Keratinocyte (primary cell): ENCODE results near the gene CRYGD. TPM values are rescaled to one million over a fixed set of nuclear protein-coding genes. Genes with fewer than 3 reads are reported as not detected.

ENCODE experiments used
- DNase-seq: peaks from one replicate; pipeline ENCODE4 v3.0.0-alpha.2; 2011; ENCODE audit warnings: low read depth, missing footprints, low spot score
- FAIRE-seq: peaks from 2 replicates; lab custom pipeline; 2011; peaks lifted over from hg19 to GRCh38; lab: Jason Lieb, UNC
- H2AFZ ChIP-seq: 2 replicates; pipeline ENCODE4 v1.6.0; 2012; ENCODE audit warnings: low read length, control low read depth, inconsistent platforms; ENCODE audit not compliant: control insufficient read depth
- H3K27ac ChIP-seq: 2 replicates; pipeline ENCODE4 v1.5.1; 2011; ENCODE audit warnings: low read length; ENCODE audit not compliant: control insufficient read depth, insufficient read depth
- H3K27me3 ChIP-seq: 3 replicates; pipeline ENCODE4 v1.6.0; 2011; ENCODE audit warnings: low read length; ENCODE audit not compliant: control insufficient read depth, insufficient read depth; ENCODE audit errors: extremely low read depth
- H3K36me3 ChIP-seq, 2 experiments: 2 replicates in 1 of 2; 3 replicates in 1 of 2; pipeline ENCODE4 v1.5.1; 2011; ENCODE audit warnings: low read length in 2 of 2, mild to moderate bottlenecking in 1 of 2; ENCODE audit not compliant: control insufficient read depth in 2 of 2, insufficient read depth in 2 of 2; ENCODE audit errors: extremely low read depth in 1 of 2
- H3K4me1 ChIP-seq: 3 replicates; pipeline ENCODE4 v1.5.1; 2011; ENCODE audit warnings: low read length; ENCODE audit not compliant: control insufficient read depth, insufficient read depth; ENCODE audit errors: extremely low read depth
- H3K4me2 ChIP-seq: 3 replicates; pipeline ENCODE4 v1.6.0; 2011; ENCODE audit warnings: low read depth, low read length; ENCODE audit not compliant: control insufficient read depth, insufficient read depth; ENCODE audit errors: extremely low read depth
- H3K4me3 ChIP-seq, 3 experiments: fragments of 200-600 bp in 1 of 3; sonication (generic) in 1 of 3; 2 replicates in 2 of 3; 3 replicates in 1 of 3; pipeline ENCODE4 v1.5.1; 2011 to 2016; ENCODE audit warnings: low read length in 3 of 3, mild to moderate bottlenecking in 3 of 3, control low read depth in 2 of 3, inconsistent platforms in 1 of 3, low read depth in 1 of 3, mixed read lengths in 1 of 3, mixed run types in 1 of 3, moderate library complexity in 1 of 3; ENCODE audit not compliant: control insufficient read depth in 2 of 3, insufficient read depth in 2 of 3; ENCODE audit errors: extremely low read depth in 1 of 3
- H3K79me2 ChIP-seq: 2 replicates; pipeline ENCODE4 v1.6.0; 2012; ENCODE audit warnings: low read length; ENCODE audit not compliant: control insufficient read depth, insufficient read depth
- H3K9ac ChIP-seq: 3 replicates; pipeline ENCODE4 v1.6.0; 2011; ENCODE audit warnings: low read length; ENCODE audit not compliant: control insufficient read depth, insufficient read depth; ENCODE audit errors: extremely low read depth
- H3K9me1 ChIP-seq: 3 replicates; pipeline ENCODE4 v1.6.0; 2011; ENCODE audit warnings: low read length; ENCODE audit not compliant: control insufficient read depth, insufficient read depth; ENCODE audit errors: extremely low read depth
- H3K9me3 ChIP-seq: 2 replicates; pipeline ENCODE4 v1.5.1; 2012; ENCODE audit warnings: low read depth, low read length; ENCODE audit not compliant: control insufficient read depth
- H4K20me1 ChIP-seq: 3 replicates; pipeline ENCODE4 v1.6.0; 2011; ENCODE audit warnings: low read length; ENCODE audit not compliant: control insufficient read depth, insufficient read depth; ENCODE audit errors: extremely low read depth
- EZH2 ChIP-seq: IDR thresholded peaks from one replicate; pipeline ENCODE4 v1.6.1; 2012; ENCODE audit warnings: inconsistent platforms, mild to moderate bottlenecking, low read length, moderate library complexity
- dilution Hi-C: fragments of 300-500 bp; cut with MboI; formaldehyde crosslinking; loops from one replicate; pipeline ENCODE4 v1.7.0; 2020; ENCODE audit warnings: low sequenced_read_pairs; ENCODE audit not compliant: extremely low pct_ligation_motif_present
- polyA plus RNA-seq, 5 experiments: library from polyadenylated mRNA; depleted of rRNA in 3 of 5; stranded (reverse) in 3 of 5; stranded (forward) in 1 of 5; unstranded in 1 of 5; fragments of >200 nt; gene quantifications; 1 replicate in 1 of 5; 2 replicates in 3 of 5; 3 replicates in 1 of 5; pipeline versions ENCODE4 v1.2.1 to v1.2.3, GENCODE V29; 2011 to 2012; ENCODE audit warnings: missing spikeins in 2 of 5, low read depth in 1 of 5, low replicate concordance in 1 of 5
- TF ChIP-seq, protein P1 (sequence below), 3 experiments: IDR thresholded peaks in 1 of 3; conservative IDR thresholded peaks in 1 of 3; optimal IDR thresholded peaks in 1 of 3; 2 replicates in 2 of 3; 3 replicates in 1 of 3; pipeline versions ENCODE3 to v1.5.1; 2011; ENCODE audit warnings: low read length in 3 of 3, mild to moderate bottlenecking in 3 of 3, moderate library complexity in 2 of 3, control low read depth in 1 of 3, inconsistent platforms in 1 of 3; ENCODE audit not compliant: insufficient read depth in 2 of 3; ENCODE audit errors: extremely low read depth in 1 of 3

CRYGD gene
- polyA plus RNA-seq, 1 donor (not counting 4 experiments of a cell fraction or from before 2014, with no cell fraction given) = not detected

DNA sequence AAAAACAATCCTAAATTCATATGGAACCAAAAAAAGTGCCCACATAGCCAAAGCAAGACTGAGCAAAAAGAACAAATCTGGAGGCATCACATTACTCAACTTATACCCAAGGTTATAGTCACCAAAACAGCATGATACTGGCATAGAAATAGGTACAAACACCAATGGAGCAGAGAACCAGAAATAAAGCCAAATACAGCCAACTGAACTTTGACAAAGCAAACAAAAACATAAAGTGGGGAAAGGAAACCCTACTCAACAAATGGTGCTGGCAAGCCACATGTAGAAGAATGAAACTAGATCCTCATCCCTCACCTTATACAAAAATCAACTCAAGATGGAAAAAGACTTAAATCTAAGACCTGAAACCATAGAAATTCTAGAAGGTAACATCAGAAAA lies 40.5 kb downstream of the CRYGD start:
- DNase-seq = no peak
- Histone ChIP-seq H3K4me2 (no peak overlapping the region), H3K9me1 (no peaks in the 10 kb centered on the region), H3K4me3 (no peak overlapping the region), H2AFZ (no peak overlapping the region), H3K4me1 (no peaks in the 10 kb centered on the region), H3K9ac (no peak overlapping the region), H3K27me3 (no peaks in the 10 kb centered on the region), H4K20me1 (no peaks in the 10 kb centered on the region), H3K27ac (no peak overlapping the region), H3K79me2 (no peaks in the 10 kb centered on the region), H3K9me3 (no peaks in the 10 kb centered on the region), H3K36me3 (no peaks in the 10 kb centered on the region)
- dilution Hi-C loops = no loop called here
- TF ChIP-seq, protein P1, sequence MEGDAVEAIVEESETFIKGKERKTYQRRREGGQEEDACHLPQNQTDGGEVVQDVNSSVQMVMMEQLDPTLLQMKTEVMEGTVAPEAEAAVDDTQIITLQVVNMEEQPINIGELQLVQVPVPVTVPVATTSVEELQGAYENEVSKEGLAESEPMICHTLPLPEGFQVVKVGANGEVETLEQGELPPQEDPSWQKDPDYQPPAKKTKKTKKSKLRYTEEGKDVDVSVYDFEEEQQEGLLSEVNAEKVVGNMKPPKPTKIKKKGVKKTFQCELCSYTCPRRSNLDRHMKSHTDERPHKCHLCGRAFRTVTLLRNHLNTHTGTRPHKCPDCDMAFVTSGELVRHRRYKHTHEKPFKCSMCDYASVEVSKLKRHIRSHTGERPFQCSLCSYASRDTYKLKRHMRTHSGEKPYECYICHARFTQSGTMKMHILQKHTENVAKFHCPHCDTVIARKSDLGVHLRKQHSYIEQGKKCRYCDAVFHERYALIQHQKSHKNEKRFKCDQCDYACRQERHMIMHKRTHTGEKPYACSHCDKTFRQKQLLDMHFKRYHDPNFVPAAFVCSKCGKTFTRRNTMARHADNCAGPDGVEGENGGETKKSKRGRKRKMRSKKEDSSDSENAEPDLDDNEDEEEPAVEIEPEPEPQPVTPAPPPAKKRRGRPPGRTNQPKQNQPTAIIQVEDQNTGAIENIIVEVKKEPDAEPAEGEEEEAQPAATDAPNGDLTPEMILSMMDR (optimal IDR thresholded peaks at IDR 0.05 in 1 of 3, IDR thresholded peaks at IDR 0.05 in 1 of 3, conservative IDR thresholded peaks at IDR 0.05 in 1 of 3; ENCODE audit: extremely low read depth in 1 of 3, insufficient read depth in 2 of 3, low read length in 3 of 3) = no peak
- TF ChIP-seq EZH2 = no peak
- FAIRE-seq = no peak

DNA sequence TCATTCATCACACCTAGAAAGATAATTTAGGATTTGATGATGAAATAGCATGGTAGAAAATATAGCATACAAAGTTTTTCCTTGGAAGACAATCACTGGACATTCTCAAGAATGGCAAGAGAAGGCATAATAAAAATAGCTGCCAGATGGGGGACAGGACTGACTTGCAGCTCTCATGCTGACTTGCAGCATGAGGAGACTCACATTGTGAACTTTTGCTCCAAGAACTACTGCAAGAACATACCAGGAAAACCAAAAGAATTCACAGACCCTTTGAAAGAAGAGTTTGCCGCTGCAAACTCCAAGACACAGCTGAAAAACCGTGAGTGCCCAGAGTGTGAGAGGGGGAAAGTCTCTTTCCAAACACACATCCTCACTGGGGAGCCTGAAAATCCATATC lies 47.0 kb downstream of the CRYGD start:
- no peak overlapping the region for H3K4me2 ChIP-seq
- H3K27ac ChIP-seq = no peak overlapping the region
- no peaks in the 10 kb centered on the region for H3K9me1 ChIP-seq
- no peaks in the 10 kb centered on the region for H3K36me3 ChIP-seq
- no peak overlapping the region for H3K9ac ChIP-seq
- FAIRE-seq (no peak), DNase-seq (no peak)
- H4K20me1 ChIP-seq = no peaks in the 10 kb centered on the region
- H3K9me3 ChIP-seq = no peaks in the 10 kb centered on the region
- no peak overlapping the region for H2AFZ ChIP-seq
- TF ChIP-seq EZH2 = no peak
- TF ChIP-seq, protein P1 (optimal IDR thresholded peaks at IDR 0.05 in 1 of 3, IDR thresholded peaks at IDR 0.05 in 1 of 3, conservative IDR thresholded peaks at IDR 0.05 in 1 of 3; ENCODE audit: extremely low read depth in 1 of 3, insufficient read depth in 2 of 3, low read length in 3 of 3) = no peak
- no peaks in the 10 kb centered on the region for H3K4me1 ChIP-seq
- no peaks in the 10 kb centered on the region for H3K79me2 ChIP-seq
- no peak overlapping the region for H3K4me3 ChIP-seq
- H3K27me3 ChIP-seq = peaks cover 3% of the 10 kb centered on the region
- dilution Hi-C loops = no loop called here
